ENCODE measurements around the gene PYY. TPM values are rescaled to one million over a fixed set of nuclear protein-coding genes. Genes with fewer than 3 reads are reported as not detected.
"Not testable (repeated sequence)": the region's sequence is repeated elsewhere in the genome, so short reads cannot be mapped to it uniquely, and the experiment has no call there.

PYY gene
- total RNA-seq, 3 donors from 2014 or later = 0.88 to 0.98 TPM; not detected in 1

GRCh38 chr17:43962479-43962878, 8.7 kb upstream of the PYY start:
- H3K36me3 ChIP-seq = no peaks in the 10 kb centered on the region
- intact Hi-C loops (cut with DNase I; ENCODE audit: low total_unique reads) = no loop called here
- H3K27ac ChIP-seq = no peak overlapping the region
- H3K9me3 ChIP-seq = no peaks in the 10 kb centered on the region
- no peak overlapping the region for H3K4me3 ChIP-seq
- TF ChIP-seq POLR2AphosphoS5 (IDR thresholded peaks at IDR 0.05) (no peak), CTCF (IDR thresholded peaks at IDR 0.05) (no peak), POLR2A (IDR thresholded peaks at IDR 0.05) (no peak)
- no peaks in the 10 kb centered on the region for H3K27me3 ChIP-seq
- DNase-seq (ENCODE audit: low spot score in 2 of 2) = no peak
- no peaks in the 10 kb centered on the region for H3K4me1 ChIP-seq

GRCh38 chr17:43961954-43962353, 8.2 kb upstream of the PYY start:
- Histone ChIP-seq H3K36me3 (no peaks in the 10 kb centered on the region), H3K27ac (no peak overlapping the region), H3K4me3 (no peak overlapping the region), H3K4me1 (no peaks in the 10 kb centered on the region), H3K27me3 (no peaks in the 10 kb centered on the region), H3K9me3 (no peaks in the 10 kb centered on the region)
- intact Hi-C loops (cut with DNase I; ENCODE audit: low total_unique reads) = no loop called here
- TF ChIP-seq POLR2A (IDR thresholded peaks at IDR 0.05) (no peak), POLR2AphosphoS5 (IDR thresholded peaks at IDR 0.05) (no peak), CTCF (IDR thresholded peaks at IDR 0.05) (no peak)
- DNase-seq (ENCODE audit: low spot score in 2 of 2) = no peak

- DNase-seq (ENCODE audit: low spot score in 2 of 2); H3K9me3 ChIP-seq; intact Hi-C loops (cut with DNase I; ENCODE audit: low total_unique reads); H3K4me3 ChIP-seq; H3K4me1 ChIP-seq; H3K27ac ChIP-seq; H3K27me3 ChIP-seq; H3K36me3 ChIP-seq: not testable (repeated sequence)
Measured at GRCh38 chr17:43961292-43961691, 7.6 kb upstream of the PYY start.

GRCh38 chr17:43958748-43959352, 5.1 kb upstream of the PYY start:
- intact Hi-C loops (cut with DNase I; ENCODE audit: low total_unique reads) = no loop called here
- Histone ChIP-seq H3K36me3 (no peaks in the 10 kb centered on the region), H3K27me3 (no peaks in the 10 kb centered on the region), H3K27ac (no peak overlapping the region), H3K9me3 (no peaks in the 10 kb centered on the region), H3K4me3 (no peak overlapping the region), H3K4me1 (no peaks in the 10 kb centered on the region)
- TF ChIP-seq POLR2A (IDR thresholded peaks at IDR 0.05) (no peak), CTCF (IDR thresholded peaks at IDR 0.05) (no peak), POLR2AphosphoS5 (IDR thresholded peaks at IDR 0.05) (no peak)
- DNase-seq (ENCODE audit: low spot score in 2 of 2) = no peak

GRCh38 chr17:43956222-43956621, 2.5 kb upstream of the PYY start:
- intact Hi-C loops (cut with DNase I; ENCODE audit: low total_unique reads) = no loop called here

More at GRCh38 chr17:43956222-43956621, 2.5 kb upstream of the PYY start:
- Histone ChIP-seq H3K36me3 (no peaks in the 10 kb centered on the region), H3K4me3 (no peak overlapping the region), H3K27me3 (peaks cover 4 to 23% of the 10 kb centered on the region in 2 donors), H3K4me1 (no peaks in the 10 kb centered on the region), H3K9me3 (no peaks in the 10 kb centered on the region), H3K27ac (no peak overlapping the region)
- no peak for DNase-seq (ENCODE audit: low spot score in 2 of 2)
- TF ChIP-seq POLR2A (IDR thresholded peaks at IDR 0.05) (no peak), CTCF (IDR thresholded peaks at IDR 0.05) (no peak), POLR2AphosphoS5 (IDR thresholded peaks at IDR 0.05) (no peak)
